OCI-LY7 (cell line): ENCODE data around the gene RAB31. TPM values are rescaled to one million over a fixed set of nuclear protein-coding genes. Genes with fewer than 3 reads are reported as not detected.

ENCODE experiments used
- BruUV-seq: library from RNA; stranded (reverse); fragments of 400-500 nt; replicated peaks from 2 replicates; lab custom pipeline; 2021; lab: Mats Ljungman, UMichigan
- CTCF ChIA-PET: fragments of 300-600 bp; sonication (Branson Sonifier 250); formaldehyde crosslinking; loops from one replicate; lab custom pipeline; 2022; ENCODE audit warnings: antibody characterized with exemption; ENCODE audit not compliant: unreplicated experiment; lab: Charles Lee
- POLR2A ChIA-PET: fragments of 300-600 bp; sonication (Branson Sonifier 250); formaldehyde crosslinking; loops from one replicate; lab custom pipeline; 2022; ENCODE audit warnings: antibody characterized with exemption; lab: Charles Lee
- DNase-seq: peaks from one replicate; pipeline ENCODE4 v3.0.0-alpha.2; 2015; ENCODE audit warnings: low spot score
- H2AFZ ChIP-seq: fragments of 200-600 bp; sonication (generic), shearing (Covaris generic); 2 replicates; pipeline ENCODE4 v1.6.1; 2014; ENCODE audit warnings: mild to moderate bottlenecking, antibody characterized with exemption, low read length, moderate library complexity
- H3K27ac ChIP-seq: fragments of 200-600 bp; sonication (generic); 2 replicates; pipeline ENCODE4 v1.5.1; 2014; ENCODE audit warnings: mixed run types, low read depth, mild to moderate bottlenecking, moderate library complexity, low read length, inconsistent platforms; ENCODE audit not compliant: poor library complexity, severe bottlenecking
- H3K36me3 ChIP-seq: fragments of 200-600 bp; sonication (generic); 2 replicates; pipeline ENCODE4 v1.6.1; 2014; ENCODE audit warnings: mild to moderate bottlenecking, antibody characterized with exemption, low read length, moderate library complexity, mixed read lengths; ENCODE audit not compliant: insufficient read depth
- H3K4me1 ChIP-seq: fragments of 200-600 bp; sonication (generic); 2 replicates; pipeline ENCODE4 v1.5.1; 2014; ENCODE audit warnings: mild to moderate bottlenecking, low read length; ENCODE audit not compliant: insufficient read depth, poor library complexity, severe bottlenecking
- H3K4me2 ChIP-seq: fragments of 200-600 bp; sonication (generic); 2 replicates; pipeline ENCODE4 v1.6.1; 2014; ENCODE audit warnings: mild to moderate bottlenecking, low read length
- H3K4me3 ChIP-seq: fragments of 200-600 bp; sonication (generic); 2 replicates; pipeline ENCODE4 v1.5.1; 2014; ENCODE audit warnings: mild to moderate bottlenecking, low read depth, low read length; ENCODE audit not compliant: poor library complexity, severe bottlenecking
- H3K79me2 ChIP-seq: fragments of 200-600 bp; sonication (generic); 2 replicates; pipeline ENCODE4 v1.6.1; 2016; ENCODE audit warnings: low read depth, mild to moderate bottlenecking, low read length, moderate library complexity, mixed read lengths; ENCODE audit not compliant: insufficient read depth
- H3K9me2 ChIP-seq: fragments of 200-600 bp; sonication (generic); 2 replicates; pipeline ENCODE4 v1.6.1; 2016; ENCODE audit warnings: mild to moderate bottlenecking, low read length, mixed read lengths; ENCODE audit not compliant: insufficient read depth
- H3K9me3 ChIP-seq: fragments of 200-600 bp; sonication (generic); 2 replicates; pipeline ENCODE4 v1.6.1; 2014; ENCODE audit warnings: mild to moderate bottlenecking, mixed run types, low read length, mixed read lengths
- H4K20me1 ChIP-seq: fragments of 200-600 bp; sonication (generic); 2 replicates; pipeline ENCODE4 v1.6.1; 2014; ENCODE audit warnings: mild to moderate bottlenecking, antibody characterized with exemption, low read length, moderate library complexity, mixed read lengths; ENCODE audit not compliant: insufficient read depth
- EZH2phosphoT487 ChIP-seq: fragments of 200-600 bp; sonication (generic); IDR thresholded peaks from 2 replicates; pipeline ENCODE4 v1.6.1; 2018; ENCODE audit warnings: low read depth, borderline replicate concordance, mild to moderate bottlenecking, mixed run types, antibody characterized with exemption, low read length, moderate library complexity, mixed read lengths
- intact Hi-C: fragments of 100-400 bp; cut with micrococcal nuclease; formaldehyde crosslinking; loops from one replicate; pipeline ENCODE4 v1.10.0; 2022; ENCODE audit not compliant: unreplicated experiment
- total RNA-seq, 2 experiments: library from RNA; depleted of rRNA in 1 of 2; stranded (reverse); fragments of >200 nt in 1 of 2; shearing (Covaris generic) in 1 of 2; gene quantifications; 2 replicates each; pipeline ENCODE4 v1.2.3, GENCODE V29; 2014 to 2022
- TF ChIP-seq, protein P1 (sequence below): fragments of 200-600 bp; sonication (generic); conservative IDR thresholded peaks from 2 replicates; pipeline ENCODE4 v1.5.1; 2014; ENCODE audit warnings: mild to moderate bottlenecking, antibody characterized with exemption, low read length, moderate library complexity, mixed read lengths

RAB31 gene
- total RNA-seq, 2 experiments from 2014 or later = not detected

DNA sequence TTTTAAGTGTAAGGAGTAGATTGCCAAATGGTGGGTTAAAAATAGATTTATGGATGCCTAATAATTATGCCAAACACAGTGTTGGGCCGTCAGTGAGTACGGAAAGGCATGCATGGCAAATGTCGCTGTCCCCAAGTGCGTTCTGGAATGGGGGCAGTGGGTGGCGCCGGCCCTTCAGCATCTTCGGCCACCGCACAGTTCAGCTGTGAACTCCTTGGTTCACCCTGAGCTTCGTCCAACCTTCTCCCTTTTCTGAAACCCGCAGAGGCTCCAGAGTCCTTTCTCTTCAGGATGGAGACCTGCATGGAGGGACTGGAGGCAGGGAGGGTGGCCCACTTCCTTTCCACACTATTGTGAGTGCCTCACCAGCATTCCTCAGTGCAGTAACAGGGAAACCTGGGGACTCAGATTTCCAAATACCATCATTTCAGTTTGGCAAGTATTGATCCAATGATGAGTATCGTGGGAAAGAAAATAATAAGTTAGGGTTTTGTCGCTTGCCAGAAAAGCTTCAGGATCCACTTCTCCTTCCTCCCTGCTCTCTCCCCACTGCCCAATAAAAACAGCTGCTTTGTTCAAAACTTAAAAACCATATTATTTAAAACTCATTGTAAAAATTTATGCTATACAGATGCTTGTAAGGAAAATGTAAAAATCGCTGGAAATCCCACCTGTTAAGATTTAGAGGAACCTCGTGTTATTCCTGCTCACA, 103.0 kb downstream of the RAB31 start:
- H3K9me3 ChIP-seq = no peaks in the 10 kb centered on the region
- no peaks in the 10 kb centered on the region for H4K20me1 ChIP-seq
- H3K27ac ChIP-seq = no peak overlapping the region
- TF ChIP-seq, protein P1, sequence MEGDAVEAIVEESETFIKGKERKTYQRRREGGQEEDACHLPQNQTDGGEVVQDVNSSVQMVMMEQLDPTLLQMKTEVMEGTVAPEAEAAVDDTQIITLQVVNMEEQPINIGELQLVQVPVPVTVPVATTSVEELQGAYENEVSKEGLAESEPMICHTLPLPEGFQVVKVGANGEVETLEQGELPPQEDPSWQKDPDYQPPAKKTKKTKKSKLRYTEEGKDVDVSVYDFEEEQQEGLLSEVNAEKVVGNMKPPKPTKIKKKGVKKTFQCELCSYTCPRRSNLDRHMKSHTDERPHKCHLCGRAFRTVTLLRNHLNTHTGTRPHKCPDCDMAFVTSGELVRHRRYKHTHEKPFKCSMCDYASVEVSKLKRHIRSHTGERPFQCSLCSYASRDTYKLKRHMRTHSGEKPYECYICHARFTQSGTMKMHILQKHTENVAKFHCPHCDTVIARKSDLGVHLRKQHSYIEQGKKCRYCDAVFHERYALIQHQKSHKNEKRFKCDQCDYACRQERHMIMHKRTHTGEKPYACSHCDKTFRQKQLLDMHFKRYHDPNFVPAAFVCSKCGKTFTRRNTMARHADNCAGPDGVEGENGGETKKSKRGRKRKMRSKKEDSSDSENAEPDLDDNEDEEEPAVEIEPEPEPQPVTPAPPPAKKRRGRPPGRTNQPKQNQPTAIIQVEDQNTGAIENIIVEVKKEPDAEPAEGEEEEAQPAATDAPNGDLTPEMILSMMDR = no peak
- TF ChIP-seq EZH2phosphoT487 = no peak
- no TSS peak for BruUV-seq
- no peak overlapping the region for H3K4me2 ChIP-seq
- DNase-seq = no peak
- H3K9me2 ChIP-seq = no peaks in the 10 kb centered on the region
- CTCF ChIA-PET = no interaction called here
- H2AFZ ChIP-seq = no peak overlapping the region
- H3K4me1 ChIP-seq = no peaks in the 10 kb centered on the region
- H3K79me2 ChIP-seq = no peaks in the 10 kb centered on the region
- H3K36me3 ChIP-seq = no peaks in the 10 kb centered on the region
- POLR2A ChIA-PET = no interaction called here
- intact Hi-C loops = no loop called here
- H3K4me3 ChIP-seq = no peak overlapping the region

DNA sequence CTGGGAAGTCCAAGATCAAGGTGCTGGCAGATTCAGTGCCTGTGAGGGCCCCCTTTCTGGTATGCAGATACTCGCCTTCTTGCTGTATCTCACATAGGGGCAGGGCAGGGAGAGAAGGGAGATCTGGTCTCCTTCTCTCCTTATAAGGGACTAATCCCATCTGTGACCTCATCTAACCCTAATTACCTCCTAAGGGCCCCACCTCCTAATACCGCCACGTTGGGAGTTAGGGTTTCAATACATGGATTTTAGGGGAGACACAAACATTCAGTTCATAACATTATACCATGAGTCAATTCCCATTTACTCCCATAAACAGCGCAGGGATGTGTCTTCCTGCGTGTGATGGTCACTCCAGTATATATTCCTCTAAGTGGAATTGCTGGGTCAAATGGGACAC, 103.9 kb downstream of the RAB31 start:
- no peak for DNase-seq
- no peak for TF ChIP-seq EZH2phosphoT487
- TF ChIP-seq, protein P1 = no peak
- H3K4me1 ChIP-seq = no peaks in the 10 kb centered on the region
- H4K20me1 ChIP-seq = no peaks in the 10 kb centered on the region
- H3K79me2 ChIP-seq = no peaks in the 10 kb centered on the region
- no peak overlapping the region for H3K27ac ChIP-seq
- no peaks in the 10 kb centered on the region for H3K9me2 ChIP-seq
- no TSS peak for BruUV-seq
- ChIA-PET POLR2A (no interaction called here), CTCF (no interaction called here)
- intact Hi-C loops = no loop called here
- H3K9me3 ChIP-seq = no peaks in the 10 kb centered on the region
- no peak overlapping the region for H3K4me3 ChIP-seq
- H2AFZ ChIP-seq = no peak overlapping the region
- no peaks in the 10 kb centered on the region for H3K36me3 ChIP-seq
- no peak overlapping the region for H3K4me2 ChIP-seq

DNA sequence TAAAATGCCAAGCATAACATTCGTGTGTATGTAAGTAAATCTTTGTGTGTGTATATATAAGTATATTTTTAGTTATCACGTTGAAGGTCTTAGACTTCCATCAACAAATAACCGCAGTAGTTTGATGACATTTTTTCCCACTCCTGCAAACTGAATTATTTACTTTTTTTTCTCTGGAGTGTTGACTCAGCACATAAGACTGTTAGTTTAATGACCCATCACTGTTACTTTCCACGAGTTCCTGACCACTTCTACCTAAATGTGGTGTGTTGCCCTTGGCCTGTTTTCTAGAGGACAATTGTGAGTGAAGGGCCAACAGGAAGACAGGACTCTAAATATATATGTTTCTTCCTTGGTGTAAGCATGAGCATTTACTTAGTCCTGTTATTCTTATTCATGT, 106.3 kb downstream of the RAB31 start:
- H3K4me1 ChIP-seq = no peaks in the 10 kb centered on the region
- POLR2A ChIA-PET = no interaction called here
- TF ChIP-seq, protein P1 = no peak
- no peak for TF ChIP-seq EZH2phosphoT487
- no peak overlapping the region for H2AFZ ChIP-seq
- no peak overlapping the region for H3K27ac ChIP-seq
- H3K9me2 ChIP-seq = no peaks in the 10 kb centered on the region
- no peaks in the 10 kb centered on the region for H3K79me2 ChIP-seq
- BruUV-seq = no TSS peak
- CTCF ChIA-PET = no interaction called here
- H3K9me3 ChIP-seq = no peaks in the 10 kb centered on the region
- no peak overlapping the region for H3K4me3 ChIP-seq
- intact Hi-C loops = no loop called here
- no peaks in the 10 kb centered on the region for H3K36me3 ChIP-seq
- H4K20me1 ChIP-seq = no peaks in the 10 kb centered on the region
- DNase-seq = no peak
- H3K4me2 ChIP-seq = no peak overlapping the region
